Natural killer cell treated with Interleukin-12 subunit alpha and Interleukin-12 subunit beta and Interleukin-15 and Interleukin-18, amount 100 ng/mL, for 72 hours (primary cell): ENCODE results near the gene RCN1. TPM values are rescaled to one million over a fixed set of nuclear protein-coding genes. Genes with fewer than 3 reads are reported as not detected.

Experiments used
- ATAC-seq, 2 donors: fragments of 150-1000 bp; cut with Tn5 transposase in 1 of 2; sonication (Bioruptor Pico), chemical (Tn5 transposase) in 1 of 2; 2 replicates each; pipeline ENCODE4 v1.10.0; 2021
- DNase-seq: peaks from one replicate; pipeline ENCODE4 v3.0.0; 2022; ENCODE audit warnings: low spot score
- H3K27ac Mint-ChIP-seq, 2 donors: 1 replicate in 1 of 2; 2 replicates in 1 of 2; pipeline ENCODE4 v1.8.0; 2022; ENCODE audit warnings: mixed read lengths in 2 of 2, mild to moderate bottlenecking in 1 of 2, moderate library complexity in 1 of 2
- H3K27me3 Mint-ChIP-seq, 2 donors: 1 replicate in 1 of 2; 2 replicates in 1 of 2; pipeline ENCODE4 v1.8.0; 2022; ENCODE audit warnings: mixed read lengths in 2 of 2
- H3K36me3 Mint-ChIP-seq: one replicate; pipeline ENCODE4 v1.8.0; 2022; ENCODE audit warnings: mixed read lengths
- H3K4me1 Mint-ChIP-seq, 2 donors: 1 replicate in 1 of 2; 2 replicates in 1 of 2; pipeline ENCODE4 v1.8.0; 2022; ENCODE audit warnings: low read depth in 2 of 2, mixed read lengths in 2 of 2, mild to moderate bottlenecking in 1 of 2
- H3K4me3 Mint-ChIP-seq: one replicate; pipeline ENCODE4 v1.8.0; 2022; ENCODE audit warnings: mixed read lengths
- H3K9me3 Mint-ChIP-seq: 2 replicates; pipeline ENCODE4 v1.8.0; 2022; ENCODE audit warnings: mixed read lengths
- total RNA-seq, 2 donors: library from RNA; stranded (reverse); gene quantifications; one replicate each; pipeline ENCODE4 v1.2.3, GENCODE V29; 2022

Gene RCN1
- total RNA-seq, 2 donors from 2014 or later: 22.8 to 25.7 TPM

- H3K4me1 Mint-ChIP-seq: peaks cover 7 to 10% of the 10 kb centered on the region in 2 donors
- no peaks in the 10 kb centered on the region for H3K36me3 Mint-ChIP-seq
- peaks cover 4 to 8% of the 10 kb centered on the region in 2 donors for H3K27me3 Mint-ChIP-seq
- H3K9me3 Mint-ChIP-seq: no peaks in the 10 kb centered on the region
- ATAC-seq: no peak
- H3K4me3 Mint-ChIP-seq: no peak overlapping the region
- H3K27ac Mint-ChIP-seq: peak overlapping the region in 1 of 2 donors; percentile 56
- no peak for DNase-seq
These were observed 47.0 kb downstream of the RCN1 start for GRCh38 chr11:32137869-32138268.

- Mint-ChIP-seq H3K4me3 (no peak overlapping the region), H3K4me1 (peaks cover 15 to 18% of the 10 kb centered on the region in 2 donors), H3K9me3 (no peaks in the 10 kb centered on the region), H3K27ac (no peak overlapping the region), H3K36me3 (no peaks in the 10 kb centered on the region), H3K27me3 (peaks cover 1 to 4% of the 10 kb centered on the region in 2 donors)
- ATAC-seq (no peak), DNase-seq (no peak)
These were observed 48.0 kb downstream of the RCN1 start for GRCh38 chr11:32138902-32139301.

DNA sequence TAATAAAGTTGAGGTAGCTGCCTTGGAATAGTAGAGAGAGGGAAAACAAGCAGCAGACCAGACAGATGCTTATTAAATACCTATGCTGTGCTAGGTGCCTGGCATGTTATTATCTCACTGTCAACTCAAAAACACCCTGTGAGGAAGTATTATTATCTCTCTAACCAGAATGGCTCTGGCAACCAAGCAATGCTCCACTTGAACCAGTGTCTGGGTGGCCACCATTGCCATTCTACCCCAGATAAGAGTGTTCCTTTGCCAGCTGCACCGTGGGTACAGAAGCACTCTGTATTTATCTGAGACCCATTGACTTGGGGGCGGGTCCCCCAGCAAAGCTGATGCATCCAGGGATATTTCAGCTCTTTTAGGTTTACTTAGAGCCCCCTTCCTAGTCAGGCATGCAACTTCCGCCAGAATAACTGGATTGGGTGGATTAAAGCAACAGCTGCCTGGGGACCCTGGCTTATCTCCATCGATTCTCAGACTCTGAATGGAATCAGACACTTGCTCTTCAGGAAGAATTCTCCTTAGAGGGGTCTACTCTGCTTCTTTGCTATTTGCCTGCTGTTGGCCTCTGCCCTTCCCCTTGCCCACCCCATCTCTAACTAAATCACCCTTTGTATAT is 49.1 kb downstream of the RCN1 start:
- Mint-ChIP-seq H3K27ac (no peak overlapping the region), H3K4me1 (peaks cover 15 to 18% of the 10 kb centered on the region in 2 donors), H3K9me3 (no peaks in the 10 kb centered on the region), H3K36me3 (no peaks in the 10 kb centered on the region), H3K27me3 (peaks cover 0 to 2% of the 10 kb centered on the region in 2 donors), H3K4me3 (no peak overlapping the region)
- ATAC-seq (no peak), DNase-seq (no peak)

- Mint-ChIP-seq H3K4me3 (peak overlapping the region; percentile 12), H3K36me3 (no peaks in the 10 kb centered on the region), H3K9me3 (no peaks in the 10 kb centered on the region), H3K27ac (no peak overlapping the region), H3K27me3 (peaks cover 0 to 4% of the 10 kb centered on the region in 2 donors), H3K4me1 (peaks cover 15 to 18% of the 10 kb centered on the region in 2 donors)
- ATAC-seq: no peak
- no peak for DNase-seq
These were observed 51.1 kb downstream of the RCN1 start for GRCh38 chr11:32141745-32142546.

DNA sequence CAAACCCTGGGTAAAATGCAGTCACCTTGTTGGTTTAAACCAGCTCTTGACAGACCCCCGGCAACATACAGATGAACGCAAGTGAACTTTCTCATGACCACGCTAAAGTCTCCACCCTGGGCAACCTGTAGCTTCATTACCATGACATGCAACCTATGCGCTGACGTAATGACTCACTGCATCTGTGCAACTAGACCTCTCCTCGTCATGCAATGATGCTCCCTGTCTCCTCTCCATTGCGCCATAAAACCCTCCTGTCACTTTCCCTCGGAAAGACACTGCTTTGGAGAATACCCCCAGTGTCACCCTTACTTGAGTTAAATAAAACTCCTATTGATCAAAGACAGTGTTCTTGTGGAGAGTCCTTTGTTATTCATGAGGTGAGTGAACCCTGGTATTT is 52.5 kb downstream of the RCN1 start:
- Mint-ChIP-seq H3K4me3 (no peak overlapping the region), H3K36me3 (no peaks in the 10 kb centered on the region)

DNA sequence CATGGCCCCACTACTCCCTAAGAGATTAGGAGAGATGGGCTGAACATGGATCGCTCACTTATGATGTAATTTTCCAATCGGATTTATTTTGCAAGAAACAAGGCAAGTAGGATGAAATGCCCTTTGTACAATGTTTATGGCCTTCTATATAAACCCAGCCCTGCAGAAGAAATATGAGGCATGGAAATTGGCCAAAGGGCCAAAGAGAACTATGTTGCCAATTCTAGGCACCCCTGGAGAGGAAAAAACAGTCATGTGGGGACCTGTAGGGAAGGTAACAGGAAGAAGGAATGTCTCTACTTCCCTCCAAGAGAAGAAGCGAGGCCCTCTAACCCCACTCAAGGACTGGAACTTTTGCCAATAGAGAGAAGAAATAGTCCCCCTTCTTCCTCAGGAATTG is 54.4 kb downstream of the RCN1 start:
- Mint-ChIP-seq H3K9me3 (peaks cover 3% of the 10 kb centered on the region), H3K4me3 (no peak overlapping the region), H3K27me3 (peaks cover 0 to 9% of the 10 kb centered on the region in 2 donors), H3K36me3 (no peaks in the 10 kb centered on the region), H3K27ac (no peak overlapping the region), H3K4me1 (peaks cover 18% of the 10 kb centered on the region in 2 donors)
- no peak for DNase-seq
- ATAC-seq: no peak

More for the DNA sequence above, 52.5 kb downstream of the RCN1 start:
- Mint-ChIP-seq H3K27me3 (peaks cover 0 to 2% of the 10 kb centered on the region in 2 donors), H3K9me3 (peaks cover 3% of the 10 kb centered on the region), H3K27ac (no peak overlapping the region), H3K4me1 (peaks cover 15 to 18% of the 10 kb centered on the region in 2 donors)
- ATAC-seq (no peak), DNase-seq (no peak)

DNA sequence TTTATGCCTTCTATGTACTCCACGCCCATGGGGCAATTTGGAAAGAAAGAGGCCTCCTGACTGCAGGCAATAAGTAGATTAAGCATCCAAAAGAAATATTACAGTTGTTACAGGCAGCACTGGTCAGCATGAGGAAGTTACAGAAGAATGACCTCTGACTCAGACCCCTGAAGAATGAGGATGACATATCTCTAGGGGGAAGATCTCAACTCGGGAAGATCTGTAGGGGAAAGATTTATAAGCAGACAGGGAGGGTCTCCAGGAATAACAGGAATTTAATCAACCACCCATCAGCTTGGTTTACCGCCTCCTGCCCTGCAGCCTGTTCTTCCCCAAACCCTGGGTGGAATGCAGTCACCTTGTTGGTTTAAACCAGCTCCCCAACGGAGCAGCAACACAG is 58.0 kb downstream of the RCN1 start:
- Mint-ChIP-seq H3K27me3 (peaks cover 0 to 19% of the 10 kb centered on the region in 2 donors), H3K27ac (no peak overlapping the region), H3K4me1 (peaks cover 1 to 7% of the 10 kb centered on the region in 2 donors), H3K4me3 (no peak overlapping the region), H3K36me3 (no peaks in the 10 kb centered on the region), H3K9me3 (peaks cover 3% of the 10 kb centered on the region)
- ATAC-seq (no peak), DNase-seq (no peak)

GRCh38 chr11:32149748-32150147 is 58.9 kb downstream of the RCN1 start:
- H3K27me3 Mint-ChIP-seq: peaks cover 0 to 19% of the 10 kb centered on the region in 2 donors
- no peak for ATAC-seq
- DNase-seq: no peak
- no peak overlapping the region for H3K4me3 Mint-ChIP-seq
- H3K36me3 Mint-ChIP-seq: no peaks in the 10 kb centered on the region
- H3K4me1 Mint-ChIP-seq: peaks cover 7 to 10% of the 10 kb centered on the region in 2 donors
- no peak overlapping the region for H3K27ac Mint-ChIP-seq
- peaks cover 3% of the 10 kb centered on the region for H3K9me3 Mint-ChIP-seq

- no peaks in the 10 kb centered on the region for H3K36me3 Mint-ChIP-seq
- H3K4me3 Mint-ChIP-seq: no peak overlapping the region
- ATAC-seq: no peak
- H3K9me3 Mint-ChIP-seq: peaks cover 3% of the 10 kb centered on the region
- peaks cover 7 to 10% of the 10 kb centered on the region in 2 donors for H3K4me1 Mint-ChIP-seq
- no peak for DNase-seq
- no peak overlapping the region for H3K27ac Mint-ChIP-seq
- peaks cover 0 to 19% of the 10 kb centered on the region in 2 donors for H3K27me3 Mint-ChIP-seq
These were observed 60.2 kb downstream of the RCN1 start for GRCh38 chr11:32151027-32151426.

DNA sequence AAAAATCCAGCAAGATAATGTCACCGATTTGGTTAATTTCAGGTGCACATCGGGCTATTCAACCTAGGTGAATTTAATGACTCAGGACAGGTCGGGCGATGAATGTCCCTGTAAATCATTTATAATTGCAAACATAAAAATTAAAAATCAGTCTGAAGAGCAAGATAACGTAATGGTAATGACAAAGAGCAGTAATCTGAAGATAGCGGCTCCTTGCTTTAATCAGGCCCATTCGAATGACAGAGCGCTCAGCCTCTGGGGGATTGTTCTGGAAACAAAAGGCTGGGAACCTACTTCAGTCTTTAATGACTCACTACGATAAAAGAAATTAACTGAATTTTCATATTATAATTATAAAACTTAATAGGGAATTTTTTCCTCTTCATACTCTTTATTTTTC is 61.3 kb downstream of the RCN1 start:
- H3K36me3 Mint-ChIP-seq: no peaks in the 10 kb centered on the region
- H3K27me3 Mint-ChIP-seq: peaks cover 0 to 20% of the 10 kb centered on the region in 2 donors
- DNase-seq: no peak
- no peak overlapping the region for H3K4me3 Mint-ChIP-seq
- ATAC-seq: no peak
- H3K9me3 Mint-ChIP-seq: peaks cover 3% of the 10 kb centered on the region
- no peak overlapping the region for H3K27ac Mint-ChIP-seq
- H3K4me1 Mint-ChIP-seq: peaks cover 7 to 10% of the 10 kb centered on the region in 2 donors

GRCh38 chr11:32152821-32153220 is 61.9 kb downstream of the RCN1 start:
- no peak overlapping the region for H3K4me3 Mint-ChIP-seq
- H3K4me1 Mint-ChIP-seq: peaks cover 7 to 10% of the 10 kb centered on the region in 2 donors
- peaks cover 0 to 20% of the 10 kb centered on the region in 2 donors for H3K27me3 Mint-ChIP-seq
- ATAC-seq (no peak), DNase-seq (no peak)
- peak overlapping the region in 1 of 2 donors; percentile 7 for H3K27ac Mint-ChIP-seq
- no peaks in the 10 kb centered on the region for H3K36me3 Mint-ChIP-seq
- no peaks in the 10 kb centered on the region for H3K9me3 Mint-ChIP-seq

DNA sequence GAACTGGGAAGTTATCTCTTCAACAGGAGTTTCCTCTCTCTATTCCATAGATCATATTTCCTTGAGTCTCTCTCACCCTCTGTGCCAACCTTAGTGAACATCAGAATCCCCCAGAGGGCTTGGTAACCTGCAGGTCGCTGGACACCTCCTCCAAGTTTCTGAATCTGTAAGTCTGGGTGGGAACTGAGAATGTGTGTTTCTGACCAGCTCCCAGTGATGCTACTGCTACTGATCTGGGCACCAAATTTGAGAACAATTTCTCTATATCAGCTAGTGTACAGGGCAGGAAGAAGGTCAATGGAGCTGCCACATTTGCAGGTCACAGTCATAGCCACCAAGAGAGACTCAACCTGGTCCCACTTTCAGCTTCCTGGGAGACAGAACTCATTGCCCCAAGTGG is 62.9 kb downstream of the RCN1 start:
- no peak for ATAC-seq

GRCh38 chr11:32154275-32154674 is 63.4 kb downstream of the RCN1 start:
- H3K27ac Mint-ChIP-seq: no peak overlapping the region
- ATAC-seq: peak; percentile 13 to 28
- peaks cover 8 to 22% of the 10 kb centered on the region in 2 donors for H3K27me3 Mint-ChIP-seq
- peaks cover 7 to 8% of the 10 kb centered on the region in 2 donors for H3K4me1 Mint-ChIP-seq
- H3K9me3 Mint-ChIP-seq: no peaks in the 10 kb centered on the region
- DNase-seq: no peak
- no peak overlapping the region for H3K4me3 Mint-ChIP-seq
- H3K36me3 Mint-ChIP-seq: no peaks in the 10 kb centered on the region

More for the DNA sequence above, 62.9 kb downstream of the RCN1 start:
- Mint-ChIP-seq H3K27ac (no peak overlapping the region), H3K4me3 (no peak overlapping the region), H3K4me1 (peaks cover 7 to 10% of the 10 kb centered on the region in 2 donors), H3K36me3 (no peaks in the 10 kb centered on the region), H3K27me3 (peaks cover 3 to 20% of the 10 kb centered on the region in 2 donors), H3K9me3 (no peaks in the 10 kb centered on the region)
- no peak for DNase-seq
